HG03354 (cell line): ENCODE measurements around the gene TNKS1BP1.
"Not testable (repeated sequence)": the region's sequence is repeated elsewhere in the genome, so short reads cannot be mapped to it uniquely, and the experiment has no call there.

Source experiments
- ATAC-seq: cut with Tn5 transposase; IDR thresholded peaks from one replicate; pipeline ENCODE4 v1.9.1; 2021; ENCODE audit warnings: mild to moderate bottlenecking; ENCODE audit not compliant: unreplicated experiment, poor library complexity, severe bottlenecking

Gene TNKS1BP1

DNA sequence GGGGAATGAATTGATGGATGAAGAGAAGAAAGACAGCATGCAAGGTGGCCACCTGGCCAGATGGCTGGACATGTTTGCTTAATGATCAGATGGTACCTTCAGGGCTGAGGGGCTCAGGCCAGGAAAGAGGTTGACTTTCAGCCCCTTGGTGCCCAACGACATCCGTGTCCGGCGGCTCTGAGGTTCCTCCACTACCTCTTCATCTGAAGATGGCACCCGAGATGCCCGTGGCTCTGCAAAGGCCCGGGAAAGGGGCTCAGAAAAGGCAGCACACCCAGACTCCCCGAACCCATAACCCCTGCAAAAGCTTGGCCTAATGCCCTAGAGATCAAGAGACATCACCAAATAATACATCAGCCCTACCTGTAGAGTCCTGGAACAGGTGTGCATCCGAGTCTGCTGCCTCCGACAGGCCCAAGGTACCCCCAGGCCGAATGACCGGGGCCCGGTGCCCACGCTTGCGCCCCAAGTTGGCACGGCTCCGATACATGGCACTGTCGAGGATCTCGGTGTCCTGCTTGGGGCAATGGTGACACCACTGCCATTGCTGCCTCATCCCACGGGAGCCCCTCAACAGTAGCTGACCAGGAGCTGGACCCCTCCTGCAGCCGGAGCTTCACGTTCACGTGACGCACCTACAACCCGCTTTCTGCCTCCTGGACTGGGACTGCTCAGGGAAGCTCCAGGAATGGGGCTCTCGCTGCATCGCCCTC is 22.9 kb downstream of the TNKS1BP1 start:
- no peak for ATAC-seq

DNA sequence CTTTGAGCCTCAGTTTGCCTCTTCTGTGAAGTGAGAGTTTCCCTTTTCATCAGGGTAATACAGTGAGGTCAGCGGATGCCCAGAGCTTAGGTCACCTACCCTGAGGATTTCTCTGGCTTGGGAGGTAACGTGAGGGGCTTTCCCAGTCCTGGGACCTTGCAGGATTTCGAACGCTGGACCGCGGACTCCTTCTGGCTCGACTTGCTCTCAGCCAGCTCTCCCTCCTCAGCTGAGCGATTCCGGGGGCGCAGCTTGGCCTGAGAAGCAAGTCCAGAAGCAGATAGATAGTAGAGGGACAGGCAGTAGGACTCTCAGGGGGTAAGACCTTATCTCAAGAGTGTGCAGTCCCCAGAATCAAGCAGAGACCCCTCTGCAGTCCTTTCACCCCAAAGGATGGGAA is 24.0 kb downstream of the TNKS1BP1 start:
- no peak for ATAC-seq

DNA sequence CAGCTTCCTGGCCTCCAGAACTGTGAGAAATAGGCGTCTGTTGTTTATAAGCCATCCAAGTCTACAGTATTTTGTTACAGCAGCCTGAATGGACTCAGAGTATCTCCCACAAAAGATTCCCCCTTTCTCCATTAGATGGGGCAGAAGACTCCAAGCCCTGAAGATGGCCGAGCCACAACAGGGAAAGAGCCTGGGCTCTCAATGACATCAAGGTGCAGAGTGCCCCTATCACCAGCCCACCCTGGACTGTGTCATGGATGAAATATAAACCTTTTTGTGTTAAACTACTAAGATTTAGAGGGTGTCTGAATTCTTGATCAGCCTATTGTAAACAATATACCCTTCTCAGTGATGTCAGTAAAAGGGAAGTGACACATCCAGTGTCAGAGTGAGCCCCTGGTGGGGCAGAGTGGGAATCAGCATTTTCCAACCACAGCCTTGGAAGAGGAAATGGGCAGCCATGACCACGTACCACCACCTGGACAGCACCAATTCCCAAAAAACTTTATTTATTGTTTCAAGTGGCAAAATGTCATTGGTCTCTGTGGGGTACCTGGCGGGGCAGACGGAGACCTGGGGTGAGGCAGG is 25.5 kb downstream of the TNKS1BP1 start:
- ATAC-seq: no peak

DNA sequence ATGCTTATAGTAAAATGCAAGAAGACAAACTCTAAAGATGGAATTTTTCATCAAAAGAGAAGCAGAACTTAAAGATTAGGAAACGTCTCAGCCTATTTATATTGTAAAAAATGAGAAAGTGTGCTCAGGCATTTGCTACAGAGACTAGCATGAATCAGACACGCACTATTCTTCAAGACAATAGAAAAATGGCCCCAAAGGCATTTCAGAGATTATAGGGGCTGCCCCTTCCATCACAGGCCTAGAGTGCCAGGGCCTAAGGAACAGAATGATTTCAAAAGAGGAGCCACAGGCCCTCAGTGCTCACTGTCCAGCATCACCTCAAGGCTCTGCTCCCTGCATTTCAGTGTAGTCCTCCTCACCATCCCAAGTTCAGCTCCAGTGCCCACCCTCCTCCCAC is 27.5 kb downstream of the TNKS1BP1 start:
- ATAC-seq: no peak

DNA sequence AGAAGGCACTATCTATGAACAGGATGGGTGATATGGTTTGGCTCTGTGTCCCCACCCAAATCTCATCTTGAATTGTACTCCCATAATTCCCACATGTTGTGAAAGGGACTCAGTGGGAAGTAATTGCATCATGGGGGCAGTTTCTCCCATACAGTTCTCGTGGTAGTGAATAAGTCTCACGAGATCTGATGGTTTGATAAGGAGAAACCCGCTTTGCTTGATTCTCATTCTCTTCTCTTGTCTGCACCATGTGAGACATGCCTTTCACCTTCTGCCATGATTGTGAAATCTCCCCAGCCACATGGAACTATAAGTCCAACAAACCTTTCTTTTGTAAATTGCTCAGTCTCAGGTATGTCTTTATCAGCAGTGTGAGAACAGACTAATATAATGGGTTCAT is 28.5 kb downstream of the TNKS1BP1 start:
- not testable (repeated sequence) for ATAC-seq

DNA sequence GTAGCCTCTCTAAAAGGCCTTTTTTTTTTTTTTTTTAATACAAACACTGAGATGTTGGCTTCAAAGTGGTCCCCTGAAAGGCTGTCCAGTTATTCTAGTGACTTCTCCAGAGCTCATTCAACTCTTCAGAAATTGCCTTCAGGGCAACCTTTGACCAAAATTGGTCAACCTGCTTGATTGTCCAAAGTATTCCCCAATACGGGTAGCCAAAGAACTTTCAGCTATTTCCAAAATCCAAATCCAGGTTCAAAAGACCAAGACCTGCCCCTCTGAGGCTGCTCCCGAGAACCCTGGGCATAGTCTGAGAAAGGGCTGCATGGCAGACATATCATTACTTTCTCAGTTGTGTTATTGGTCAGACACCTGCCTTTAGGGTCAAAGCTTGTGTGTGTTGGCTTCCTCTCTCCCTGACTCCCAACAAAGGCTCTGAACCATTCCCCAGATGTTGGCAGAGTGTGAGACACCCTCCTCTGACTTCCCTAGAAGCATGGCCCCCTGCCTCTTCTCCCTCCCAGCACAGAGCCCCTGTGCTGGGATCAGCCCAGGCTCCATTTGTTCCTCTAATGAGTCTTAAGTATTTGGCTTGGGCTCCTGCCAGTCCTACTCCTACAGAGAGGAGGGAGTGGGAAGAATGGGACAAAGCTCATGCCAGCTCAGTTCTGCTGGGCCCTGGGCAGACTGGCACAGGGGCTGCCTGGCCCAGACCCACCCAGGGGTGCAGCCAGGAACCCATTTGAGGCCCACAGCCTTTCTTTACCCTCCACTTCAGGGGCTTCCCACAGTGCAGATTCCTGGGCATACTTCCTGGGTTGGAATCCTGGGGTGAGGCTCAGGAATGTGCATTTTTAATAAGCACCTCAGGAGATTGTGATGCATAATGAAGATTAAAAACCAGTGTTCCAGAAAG is 30.3 kb downstream of the TNKS1BP1 start:
- ATAC-seq: no peak

DNA sequence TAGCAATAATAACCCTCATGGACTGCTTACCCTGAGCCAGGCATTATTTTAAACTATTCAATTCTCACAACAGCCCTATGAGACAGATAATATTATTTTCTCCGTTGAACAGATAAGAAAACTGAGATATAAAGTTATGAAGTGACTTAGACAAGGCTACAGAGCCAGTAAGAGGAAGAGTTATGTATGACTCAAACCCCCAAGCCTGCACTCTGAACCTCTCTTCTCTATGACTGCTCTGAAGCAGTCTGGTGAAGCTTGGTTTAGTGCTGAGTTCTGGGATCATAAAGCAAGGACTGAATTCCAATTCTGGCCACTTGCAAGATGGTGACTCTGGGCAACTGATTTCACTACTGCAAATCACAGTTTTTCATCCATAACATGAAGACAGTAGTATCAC is 34.5 kb downstream of the TNKS1BP1 start:
- no peak for ATAC-seq

DNA sequence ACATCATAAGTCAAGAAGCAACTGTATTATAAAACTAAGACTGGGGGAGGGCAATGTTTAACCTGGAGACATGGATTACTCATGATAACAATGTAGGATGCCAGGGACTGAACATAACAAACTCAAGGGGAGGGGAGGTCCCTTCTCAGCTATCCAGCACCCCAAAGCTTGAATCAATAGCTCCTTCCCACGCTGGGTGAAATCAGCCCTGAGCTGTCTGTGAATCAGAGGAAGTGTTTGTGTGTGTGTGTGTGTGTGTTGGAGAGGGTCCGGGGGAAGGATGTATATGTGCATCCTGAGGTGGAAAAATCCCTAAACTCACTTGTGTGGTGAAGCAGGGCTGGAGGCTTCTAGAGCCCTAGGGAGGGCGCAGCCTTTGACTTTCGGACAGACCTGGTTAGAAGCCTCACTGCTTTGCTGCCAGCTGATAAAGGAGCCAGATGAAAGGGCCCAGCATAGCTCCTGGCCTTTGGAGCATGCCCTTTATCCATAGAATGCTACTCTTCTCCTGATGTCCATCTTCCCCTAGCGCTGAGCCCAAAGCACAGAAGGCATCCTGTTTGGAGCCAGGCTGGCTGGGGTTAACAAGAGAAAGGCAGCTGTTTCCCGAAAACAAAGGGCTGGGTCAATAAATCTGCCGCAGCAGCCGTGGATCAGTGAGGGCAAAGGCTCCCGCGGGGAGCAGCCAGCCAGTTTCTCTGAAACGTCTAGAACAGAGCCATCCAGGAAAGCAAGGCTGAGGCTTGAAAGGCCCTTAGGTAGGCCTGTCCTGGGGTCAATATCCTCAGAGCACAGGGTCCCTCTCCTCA is 35.8 kb downstream of the TNKS1BP1 start:
- ATAC-seq: no peak

DNA sequence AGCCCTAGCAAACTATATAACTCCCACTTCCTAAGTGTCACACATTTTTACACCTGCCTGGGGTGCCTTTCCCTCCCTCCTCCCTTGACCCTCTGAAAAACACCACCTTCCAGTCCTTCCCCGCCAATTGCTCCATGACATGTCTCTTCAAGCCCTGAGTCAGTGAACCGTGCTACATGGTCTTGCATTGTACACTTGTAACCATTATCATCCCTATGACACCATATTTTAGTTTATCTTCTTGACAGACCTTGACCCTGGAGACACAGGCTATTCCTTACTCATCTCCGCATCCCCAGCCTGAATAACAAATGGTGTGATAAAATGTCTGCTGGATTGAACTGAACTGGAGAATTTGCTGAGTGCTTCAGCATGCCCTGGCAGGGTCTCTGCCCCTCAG is 36.9 kb downstream of the TNKS1BP1 start:
- no peak for ATAC-seq

DNA sequence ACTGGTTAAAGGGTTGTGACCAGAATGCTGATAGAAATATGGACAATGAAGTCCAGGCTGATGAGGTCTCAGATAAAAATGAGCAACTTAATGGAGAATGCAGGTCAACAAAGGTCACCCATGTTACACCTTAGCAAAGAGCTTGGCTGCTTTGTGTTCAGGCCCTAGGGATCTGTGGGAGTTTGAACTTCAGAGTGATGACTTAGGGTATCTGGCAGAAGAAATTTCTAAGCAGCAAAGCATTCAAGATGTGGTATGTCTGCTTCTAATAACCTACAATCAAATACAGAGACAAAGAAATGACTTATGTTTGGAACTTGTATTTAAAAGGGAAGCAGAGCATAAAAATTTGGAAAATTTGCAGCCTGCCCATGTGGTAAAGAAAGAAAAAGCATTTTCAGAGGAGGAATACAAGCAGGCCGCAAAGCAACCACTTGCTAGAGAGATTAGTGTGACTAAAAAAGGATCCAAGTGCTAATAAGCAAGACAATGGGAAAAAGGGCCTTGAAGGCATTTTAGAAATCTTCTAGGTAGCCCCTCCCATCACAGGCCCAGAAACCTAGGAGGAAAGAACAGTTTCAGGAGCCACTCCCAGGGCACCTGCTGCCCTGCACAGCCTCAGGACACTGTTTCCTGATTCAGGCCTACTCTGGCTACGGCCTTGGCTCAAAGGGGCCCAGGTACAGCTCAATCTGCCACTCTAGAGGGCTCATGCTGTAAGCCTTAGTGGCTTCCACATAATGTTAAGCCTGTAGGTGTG is 41.3 kb downstream of the TNKS1BP1 start:
- no peak for ATAC-seq

DNA sequence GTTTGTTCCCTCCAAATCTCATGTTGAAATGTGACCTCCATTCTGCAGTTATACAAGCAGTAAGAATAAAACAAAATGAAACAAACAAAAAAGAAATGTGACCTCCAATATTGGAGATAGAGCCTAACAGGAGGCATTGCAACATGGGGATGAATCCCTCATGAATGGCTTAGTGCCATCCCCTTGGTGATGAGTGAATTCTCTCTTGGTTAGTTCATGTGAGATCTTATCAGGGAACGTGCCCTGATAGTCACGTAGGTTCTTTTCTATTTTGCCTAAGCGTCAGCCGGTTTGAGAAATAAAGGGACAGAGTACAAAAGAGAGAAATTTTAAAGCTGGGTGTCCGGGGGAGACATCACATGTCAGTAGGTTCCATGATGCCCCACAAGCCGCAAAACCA is 43.2 kb downstream of the TNKS1BP1 start:
- ATAC-seq: not testable (repeated sequence)

DNA sequence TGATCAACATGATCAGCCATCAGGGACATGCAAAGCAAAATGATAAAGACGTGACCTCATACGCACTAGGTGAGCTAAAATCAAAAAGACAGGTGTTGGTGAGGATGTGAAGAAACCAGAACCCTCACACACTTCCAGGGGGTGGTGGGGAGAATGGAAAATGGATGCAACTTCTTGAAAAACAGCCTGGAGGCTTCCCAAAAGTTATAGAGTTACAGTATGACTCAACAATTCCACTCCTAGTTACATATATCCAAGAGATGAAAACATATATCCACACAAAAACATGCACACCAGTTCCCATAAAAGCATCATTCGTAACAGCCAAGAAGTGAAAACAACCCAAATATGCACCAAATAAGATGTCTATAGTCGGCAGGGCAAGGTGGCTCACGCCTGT is 45.6 kb downstream of the TNKS1BP1 start:
- no peak for ATAC-seq

DNA sequence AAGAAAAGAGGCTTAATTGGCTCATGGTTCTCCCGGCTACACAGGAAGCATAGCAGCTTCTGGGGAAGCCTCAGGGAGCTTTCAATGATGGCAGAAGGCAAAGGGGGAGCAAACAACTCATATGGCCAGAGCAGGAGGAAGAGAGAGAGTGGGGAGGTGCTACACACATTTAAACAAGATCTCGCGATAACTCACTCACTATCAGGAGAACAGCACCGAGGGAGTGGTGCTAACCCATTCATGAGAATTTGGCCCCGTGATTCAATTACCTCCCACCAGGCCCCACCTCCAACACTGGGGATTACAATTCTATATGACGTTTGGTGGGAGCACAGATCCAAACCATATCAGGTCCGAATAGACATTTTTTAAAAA is 46.0 kb downstream of the TNKS1BP1 start:
- no peak for ATAC-seq

DNA sequence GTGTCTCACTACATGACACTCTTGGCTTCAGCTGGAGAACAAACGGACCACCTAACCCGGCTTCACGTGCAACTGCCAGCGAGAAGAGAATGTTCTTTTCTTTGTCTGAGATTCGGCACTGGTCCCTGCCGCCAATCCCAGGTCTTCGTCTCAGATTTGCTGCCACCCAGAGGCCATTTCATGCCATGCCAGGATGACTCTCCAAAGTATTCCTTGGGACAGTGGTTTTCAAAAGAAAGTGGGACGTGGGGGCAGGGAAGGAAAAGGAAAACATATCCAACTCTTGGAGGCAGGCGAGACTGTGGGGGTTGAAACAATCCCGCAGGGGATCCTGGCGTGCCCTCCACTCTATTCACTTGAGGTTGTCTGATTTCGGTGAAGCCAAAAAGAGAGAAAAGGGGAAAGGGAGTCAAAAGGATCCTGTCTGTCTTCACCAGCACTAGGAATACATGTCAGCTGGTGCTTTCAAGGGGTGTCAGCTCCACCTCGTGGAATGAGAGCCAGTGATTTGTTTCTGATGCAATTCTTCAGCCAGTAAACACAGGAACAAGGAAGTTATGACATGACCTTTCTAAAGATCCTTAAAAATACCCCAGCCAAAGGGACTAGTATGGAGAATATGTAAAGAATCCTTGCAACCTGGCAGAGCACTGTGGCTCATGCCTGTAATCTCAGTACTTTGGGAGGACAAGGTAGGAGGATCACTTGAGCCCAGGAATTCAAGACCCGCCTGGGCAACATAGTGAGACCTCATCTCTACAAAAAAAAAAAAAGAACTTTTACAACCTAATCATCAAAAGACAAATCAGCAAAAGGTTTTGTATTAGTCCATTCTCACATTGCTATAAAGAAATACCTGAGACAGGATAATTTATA is 46.7 kb downstream of the TNKS1BP1 start:
- ATAC-seq: peak; percentile 85

DNA sequence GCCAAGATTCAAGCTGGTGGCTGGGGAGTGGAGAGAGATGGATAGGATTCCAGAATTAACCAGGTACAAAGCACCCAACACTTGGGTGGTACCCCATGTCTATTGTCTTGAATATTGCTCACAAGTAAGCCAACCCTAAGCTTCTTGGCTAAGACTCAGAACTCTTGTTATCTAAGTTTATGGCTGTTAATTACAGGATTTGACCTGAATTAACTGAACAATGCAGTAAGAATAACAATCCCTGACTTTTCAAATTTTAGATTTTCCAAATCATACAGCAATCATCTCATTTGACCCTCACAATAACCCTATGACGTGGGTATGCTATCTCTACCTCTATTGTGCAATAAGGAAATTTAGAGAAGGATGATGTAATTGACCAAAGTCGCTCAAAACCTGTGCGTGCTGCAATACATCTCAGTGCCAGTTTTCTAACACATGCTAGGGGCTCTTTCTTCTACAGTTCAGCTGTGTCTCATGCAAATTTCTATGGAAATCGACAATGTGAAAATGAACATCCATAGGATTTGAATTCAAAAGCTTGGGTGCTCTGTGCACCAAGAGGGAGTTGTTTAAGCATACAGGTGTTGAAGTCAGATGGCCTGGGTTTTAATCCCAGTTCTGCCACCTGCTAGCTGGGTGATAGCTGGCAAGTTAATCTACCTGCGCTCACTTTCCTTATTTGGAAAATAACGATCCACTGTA is 47.6 kb downstream of the TNKS1BP1 start:
- no peak for ATAC-seq

DNA sequence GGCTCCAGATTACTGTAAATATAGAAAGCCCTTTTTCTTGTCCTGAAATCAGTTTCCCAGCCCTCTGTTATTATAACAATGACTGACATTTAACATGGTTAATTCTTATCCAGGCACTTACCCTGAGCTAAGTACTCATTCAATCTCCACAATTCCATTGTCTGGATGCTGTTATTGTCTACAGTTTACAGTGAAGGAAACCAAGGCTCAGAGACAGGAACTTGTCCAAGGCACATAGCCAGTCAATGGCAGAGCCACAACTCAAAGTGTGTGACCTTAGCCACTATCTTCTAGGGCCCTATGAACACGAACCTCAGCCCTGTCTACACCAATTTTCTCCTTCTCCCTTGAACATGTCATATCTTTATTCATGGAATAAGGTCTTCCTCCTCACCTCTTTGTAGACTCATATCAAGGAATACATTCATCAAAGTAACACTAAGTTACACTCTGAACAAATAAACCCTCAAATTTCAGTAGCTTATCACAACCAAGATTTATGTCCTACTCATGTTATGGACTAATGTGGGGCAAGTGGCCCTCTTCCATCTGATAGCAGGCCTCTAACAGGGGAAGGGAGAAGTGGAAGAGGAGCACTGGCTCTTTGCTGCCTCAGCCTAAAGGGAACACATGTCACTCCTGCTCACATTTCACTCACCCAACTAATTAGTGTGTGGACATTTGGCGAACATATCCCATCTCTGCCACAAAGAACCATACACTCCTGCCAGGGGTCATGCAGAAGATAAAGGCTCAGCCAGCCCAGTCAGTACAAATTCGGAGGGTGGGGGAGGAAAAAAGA is 48.4 kb downstream of the TNKS1BP1 start:
- ATAC-seq: no peak

DNA sequence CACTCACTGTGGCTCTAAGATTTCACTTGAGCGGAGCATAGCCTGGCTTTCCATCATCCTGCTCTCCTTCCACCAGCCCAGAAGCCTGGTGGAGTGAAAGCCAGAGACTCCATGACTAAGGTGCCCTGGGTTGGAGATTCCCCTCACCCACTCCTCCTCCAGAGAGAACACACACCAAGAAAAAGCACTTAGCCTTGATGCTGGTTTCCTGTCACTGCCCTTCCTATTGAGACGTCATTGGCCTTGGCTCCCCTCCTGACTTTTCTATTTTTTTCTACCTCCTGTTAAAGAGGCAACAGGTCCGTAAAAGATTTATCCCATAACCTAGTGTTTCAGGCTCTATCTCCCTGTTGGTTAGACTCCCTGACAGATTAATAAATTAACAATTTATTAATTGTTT is 49.2 kb downstream of the TNKS1BP1 start:
- no peak for ATAC-seq
